Cerebellar cortex (tissue), 1 donor: ENCODE data around the gene GPR3.

Source experiments
- DNase-seq: peaks from one replicate; pipeline ENCODE4 v3.0.0-alpha.2; 2015; ENCODE audit warnings: low spot score

The GPR3 gene

GRCh38 chr1:27358928-27359313 lies 33.5 kb upstream of the GPR3 start:
- no peak for DNase-seq

- DNase-seq, result no peak
Measured at GRCh38 chr1:27359822-27360158, 32.6 kb upstream of the GPR3 start.

- DNase-seq, result no peak
Measured at GRCh38 chr1:27360159-27361043, 32.0 kb upstream of the GPR3 start.

GRCh38 chr1:27361044-27361402 lies 31.4 kb upstream of the GPR3 start:
- DNase-seq, result no peak

GRCh38 chr1:27361553-27361952 lies 30.9 kb upstream of the GPR3 start:
- DNase-seq, result no peak

GRCh38 chr1:27363766-27364695 lies 28.4 kb upstream of the GPR3 start:
- no peak for DNase-seq

- DNase-seq, result no peak
Measured at GRCh38 chr1:27364696-27365371, 27.6 kb upstream of the GPR3 start.

GRCh38 chr1:27365372-27366112 lies 26.9 kb upstream of the GPR3 start:
- peak; percentile 92 for DNase-seq

GRCh38 chr1:27366113-27366410 lies 26.4 kb upstream of the GPR3 start:
- DNase-seq, result peak; percentile 83

- peak; percentile 90 for DNase-seq
Measured at GRCh38 chr1:27366411-27367159, 25.8 kb upstream of the GPR3 start, which contains the start of gene MAP3K6. TSS of gene MAP3K6 (minus strand) at chr1:27366961. CDS start at chr1:27366597, 364 bp downstream.

- no peak for DNase-seq
Measured at GRCh38 chr1:27367160-27367650, 25.2 kb upstream of the GPR3 start.

- DNase-seq, result peak; percentile 58
Measured at GRCh38 chr1:27368869-27369582, 23.4 kb upstream of the GPR3 start.

- DNase-seq, result no peak
Measured at GRCh38 chr1:27372022-27372807, 20.2 kb upstream of the GPR3 start.

GRCh38 chr1:27372808-27373690 lies 19.4 kb upstream of the GPR3 start:
- DNase-seq, result no peak

GRCh38 chr1:27374362-27375086 lies 17.9 kb upstream of the GPR3 start, which contains the start of gene FCN3:
TSS of gene FCN3 (minus strand) at chr1:27374824. CDS start at chr1:27374818, 6 bp downstream.
- no peak for DNase-seq

- no peak for DNase-seq
Measured at GRCh38 chr1:27377760-27378495, 14.5 kb upstream of the GPR3 start.

- DNase-seq, result no peak
Measured at GRCh38 chr1:27379564-27380122, 12.8 kb upstream of the GPR3 start.
